ENCODE results near the gene TRMT61A. TPM values are rescaled to one million over a fixed set of nuclear protein-coding genes. Genes with fewer than 3 reads are reported as not detected.

TRMT61A gene
- total RNA-seq (1 to 10 TPM; 5.3 to 7.9 TPM), polyA plus RNA-seq (ENCODE audit: insufficient read length in 2 of 2) (10 to 100 TPM; 10.7 to 11.7 TPM)
- long read RNA-seq, donor 1, partial matches to known transcripts = 0 of 4 reads
- long read RNA-seq, donor 1, other reads (novel, unspliced or antisense) = 0 of 4 reads
- long read RNA-seq, donor 2, partial matches to known transcripts = 0 of 3 reads
- long read RNA-seq, donor 2, other reads (novel, unspliced or antisense) = 0 of 3 reads
- long read RNA-seq, donor 3, partial matches to known transcripts = 0 of 3 reads
- long read RNA-seq, donor 3, other reads (novel, unspliced or antisense) = 0 of 3 reads
- long read RNA-seq, donor 4, transcript TRMT61A-202 (4 exons, 3,229 nt) = major isoform, 6 of 18 reads
- long read RNA-seq, donor 4, partial matches to known transcripts = 12 of 18 reads
- long read RNA-seq, donor 4, other reads (novel, unspliced or antisense) = 0 of 18 reads

GRCh38 chr14:103528587-103529382, at the start of gene TRMT61A:
Gene TRMT61A, plus strand, starts transcription at chr14:103529196. Its CDS starts 783 bp downstream, at chr14:103529979.
- no peaks in the 10 kb centered on the region for H3K9me3 ChIP-seq (ENCODE audit: control insufficient read depth, insufficient read depth, low read length)
- peaks cover 65% of the 10 kb centered on the region for H3K4me1 ChIP-seq (ENCODE audit: control insufficient read depth, insufficient read depth, low read length)
- H3K4me3 ChIP-seq (ENCODE audit: low read depth, low read length) = peak within 1 kb of the TSS; percentile 70
- peaks cover 49% of the 10 kb centered on the region for H3K36me3 ChIP-seq (ENCODE audit: control insufficient read depth, insufficient read depth, low read length)
- peak in 4 of 6 donors; percentile 74 to 96 (median 89) for DNase-seq (ENCODE audit: low read depth in 4 of 6, low spot score in 6 of 6)
- no peaks in the 10 kb centered on the region for H3K27me3 ChIP-seq (ENCODE audit: control insufficient read depth, insufficient read depth, low read length)
- WGBS (ENCODE audit: insufficient coverage) = 1% methylated on average over 55 of the region's 70 CpGs
- peak within 1 kb of the TSS; percentile 94 for H3K27ac ChIP-seq (ENCODE audit: low read depth, low read length)

GRCh38 chr14:103480595-103480994, 48.4 kb upstream of the TRMT61A start:
- Histone ChIP-seq H3K27ac (ENCODE audit: low read depth, low read length) (no peak overlapping the region), H3K4me1 (ENCODE audit: control insufficient read depth, insufficient read depth, low read length) (no peaks in the 10 kb centered on the region), H3K4me3 (ENCODE audit: low read depth, low read length) (no peak overlapping the region), H3K27me3 (ENCODE audit: control insufficient read depth, insufficient read depth, low read length) (no peaks in the 10 kb centered on the region), H3K9me3 (ENCODE audit: control insufficient read depth, insufficient read depth, low read length) (no peaks in the 10 kb centered on the region), H3K36me3 (ENCODE audit: control insufficient read depth, insufficient read depth, low read length) (peaks cover 48% of the 10 kb centered on the region)
- WGBS (ENCODE audit: insufficient coverage) = 93% methylated on average over 3 of the region's 3 CpGs
- no peak for DNase-seq (ENCODE audit: low read depth in 4 of 6, low spot score in 6 of 6)

- Histone ChIP-seq H3K4me1 (ENCODE audit: control insufficient read depth, insufficient read depth, low read length) (no peaks in the 10 kb centered on the region), H3K27ac (ENCODE audit: low read depth, low read length) (no peak overlapping the region), H3K27me3 (ENCODE audit: control insufficient read depth, insufficient read depth, low read length) (no peaks in the 10 kb centered on the region), H3K9me3 (ENCODE audit: control insufficient read depth, insufficient read depth, low read length) (no peaks in the 10 kb centered on the region), H3K4me3 (ENCODE audit: low read depth, low read length) (no peak overlapping the region), H3K36me3 (ENCODE audit: control insufficient read depth, insufficient read depth, low read length) (peaks cover 29% of the 10 kb centered on the region)
- 74% methylated on average over 4 of the region's 5 CpGs for WGBS (ENCODE audit: insufficient coverage)
- DNase-seq (ENCODE audit: low read depth in 4 of 6, low spot score in 6 of 6) = no peak
Measured at GRCh38 chr14:103483600-103483999, 45.4 kb upstream of the TRMT61A start.

- H3K36me3 ChIP-seq (ENCODE audit: control insufficient read depth, insufficient read depth, low read length) = peaks cover 15% of the 10 kb centered on the region
- H3K4me1 ChIP-seq (ENCODE audit: control insufficient read depth, insufficient read depth, low read length) = no peaks in the 10 kb centered on the region
- no peaks in the 10 kb centered on the region for H3K9me3 ChIP-seq (ENCODE audit: control insufficient read depth, insufficient read depth, low read length)
- H3K27ac ChIP-seq (ENCODE audit: low read depth, low read length) = no peak overlapping the region
- no peak overlapping the region for H3K4me3 ChIP-seq (ENCODE audit: low read depth, low read length)
- no peak for DNase-seq (ENCODE audit: low read depth in 4 of 6, low spot score in 6 of 6)
- no peaks in the 10 kb centered on the region for H3K27me3 ChIP-seq (ENCODE audit: control insufficient read depth, insufficient read depth, low read length)
- WGBS (ENCODE audit: insufficient coverage) = no CpG with 5 or more reads among the region's 2 CpGs
Measured at GRCh38 chr14:103485504-103485903, 43.5 kb upstream of the TRMT61A start.

GRCh38 chr14:103488071-103488470, 40.9 kb upstream of the TRMT61A start:
- H3K27me3 ChIP-seq (ENCODE audit: control insufficient read depth, insufficient read depth, low read length) = no peaks in the 10 kb centered on the region
- H3K9me3 ChIP-seq (ENCODE audit: control insufficient read depth, insufficient read depth, low read length) = no peaks in the 10 kb centered on the region
- H3K4me3 ChIP-seq (ENCODE audit: low read depth, low read length) = no peak overlapping the region
- no peaks in the 10 kb centered on the region for H3K4me1 ChIP-seq (ENCODE audit: control insufficient read depth, insufficient read depth, low read length)
- peak in 1 of 6 donors; percentile 23 for DNase-seq (ENCODE audit: low read depth in 4 of 6, low spot score in 6 of 6)
- WGBS (ENCODE audit: insufficient coverage) = 90% methylated on average over 2 of the region's 6 CpGs
- H3K36me3 ChIP-seq (ENCODE audit: control insufficient read depth, insufficient read depth, low read length) = peaks cover 15% of the 10 kb centered on the region
- no peak overlapping the region for H3K27ac ChIP-seq (ENCODE audit: low read depth, low read length)

GRCh38 chr14:103488960-103489359, 40.0 kb upstream of the TRMT61A start:
- no peaks in the 10 kb centered on the region for H3K4me1 ChIP-seq (ENCODE audit: control insufficient read depth, insufficient read depth, low read length)
- DNase-seq (ENCODE audit: low read depth in 4 of 6, low spot score in 6 of 6) = no peak
- H3K9me3 ChIP-seq (ENCODE audit: control insufficient read depth, insufficient read depth, low read length) = no peaks in the 10 kb centered on the region
- H3K27me3 ChIP-seq (ENCODE audit: control insufficient read depth, insufficient read depth, low read length) = no peaks in the 10 kb centered on the region
- H3K4me3 ChIP-seq (ENCODE audit: low read depth, low read length) = no peak overlapping the region
- peaks cover 21% of the 10 kb centered on the region for H3K36me3 ChIP-seq (ENCODE audit: control insufficient read depth, insufficient read depth, low read length)
- H3K27ac ChIP-seq (ENCODE audit: low read depth, low read length) = no peak overlapping the region
- WGBS (ENCODE audit: insufficient coverage) = no CpG with 5 or more reads among the region's 2 CpGs

- Histone ChIP-seq H3K9me3 (ENCODE audit: control insufficient read depth, insufficient read depth, low read length) (no peaks in the 10 kb centered on the region), H3K27me3 (ENCODE audit: control insufficient read depth, insufficient read depth, low read length) (no peaks in the 10 kb centered on the region), H3K27ac (ENCODE audit: low read depth, low read length) (no peak overlapping the region), H3K36me3 (ENCODE audit: control insufficient read depth, insufficient read depth, low read length) (peaks cover 22% of the 10 kb centered on the region), H3K4me1 (ENCODE audit: control insufficient read depth, insufficient read depth, low read length) (no peaks in the 10 kb centered on the region), H3K4me3 (ENCODE audit: low read depth, low read length) (no peak overlapping the region)
- no peak for DNase-seq (ENCODE audit: low read depth in 4 of 6, low spot score in 6 of 6)
- 40% methylated on average over 1 of the region's 2 CpGs for WGBS (ENCODE audit: insufficient coverage)
Measured at GRCh38 chr14:103489621-103490020, 39.4 kb upstream of the TRMT61A start.

- Histone ChIP-seq H3K27me3 (ENCODE audit: control insufficient read depth, insufficient read depth, low read length) (no peaks in the 10 kb centered on the region), H3K9me3 (ENCODE audit: control insufficient read depth, insufficient read depth, low read length) (no peaks in the 10 kb centered on the region), H3K36me3 (ENCODE audit: control insufficient read depth, insufficient read depth, low read length) (peaks cover 31% of the 10 kb centered on the region), H3K27ac (ENCODE audit: low read depth, low read length) (no peak overlapping the region), H3K4me3 (ENCODE audit: low read depth, low read length) (no peak overlapping the region), H3K4me1 (ENCODE audit: control insufficient read depth, insufficient read depth, low read length) (no peaks in the 10 kb centered on the region)
- no peak for DNase-seq (ENCODE audit: low read depth in 4 of 6, low spot score in 6 of 6)
- 96% methylated on average over 8 of the region's 10 CpGs for WGBS (ENCODE audit: insufficient coverage)
Measured at GRCh38 chr14:103491691-103492090, 37.3 kb upstream of the TRMT61A start.

GRCh38 chr14:103492156-103492925, 36.7 kb upstream of the TRMT61A start:
- H3K4me1 ChIP-seq (ENCODE audit: control insufficient read depth, insufficient read depth, low read length) = no peaks in the 10 kb centered on the region
- 81% methylated on average over 2 of the region's 6 CpGs for WGBS (ENCODE audit: insufficient coverage)
- no peak overlapping the region for H3K4me3 ChIP-seq (ENCODE audit: low read depth, low read length)
- H3K9me3 ChIP-seq (ENCODE audit: control insufficient read depth, insufficient read depth, low read length) = no peaks in the 10 kb centered on the region
- no peak overlapping the region for H3K27ac ChIP-seq (ENCODE audit: low read depth, low read length)
- H3K27me3 ChIP-seq (ENCODE audit: control insufficient read depth, insufficient read depth, low read length) = no peaks in the 10 kb centered on the region
- H3K36me3 ChIP-seq (ENCODE audit: control insufficient read depth, insufficient read depth, low read length) = peaks cover 33% of the 10 kb centered on the region
- DNase-seq (ENCODE audit: low read depth in 4 of 6, low spot score in 6 of 6) = no peak
